ENCODE data around the gene NEURL1.
"Not testable (repeated sequence)": the region's sequence is repeated elsewhere in the genome, so short reads cannot be mapped to it uniquely, and the experiment has no call there.

NEURL1 gene

GRCh38 chr10:103517234-103518085 is 24.0 kb downstream of the NEURL1 start:
- Histone ChIP-seq H4K20me1 (ENCODE audit: insufficient read depth, low read length, poor library complexity, severe bottlenecking) (no peaks in the 10 kb centered on the region), H3K9ac (ENCODE audit: low read depth, low read length, poor library complexity, severe bottlenecking) (no peak overlapping the region), H3K4me2 (ENCODE audit: low read depth, low read length, poor library complexity, severe bottlenecking) (no peak overlapping the region), H3K79me2 (ENCODE audit: insufficient read depth, low read length) (no peaks in the 10 kb centered on the region), H3K36me3 (ENCODE audit: insufficient read depth, low read length) (no peaks in the 10 kb centered on the region), H3K9me3 (ENCODE audit: insufficient read depth, low read depth, low read length) (no peaks in the 10 kb centered on the region), H3K27me3 (ENCODE audit: insufficient read depth, low read length, poor library complexity, severe bottlenecking) (no peaks in the 10 kb centered on the region), H2AFZ (ENCODE audit: low read length) (no peak overlapping the region), H3K4me1 (ENCODE audit: insufficient read depth, low read length, poor library complexity, severe bottlenecking) (no peaks in the 10 kb centered on the region), H3F3A (ENCODE audit: low read depth) (no peaks in the 10 kb centered on the region), H3K4me3 (ENCODE audit: low read length, poor library complexity, severe bottlenecking) (no peak overlapping the region), H3K9me2 (replicated peaks; ENCODE audit: low read depth, low read length) (no peaks in the 10 kb centered on the region)
- TF ChIP-seq, protein P1, sequence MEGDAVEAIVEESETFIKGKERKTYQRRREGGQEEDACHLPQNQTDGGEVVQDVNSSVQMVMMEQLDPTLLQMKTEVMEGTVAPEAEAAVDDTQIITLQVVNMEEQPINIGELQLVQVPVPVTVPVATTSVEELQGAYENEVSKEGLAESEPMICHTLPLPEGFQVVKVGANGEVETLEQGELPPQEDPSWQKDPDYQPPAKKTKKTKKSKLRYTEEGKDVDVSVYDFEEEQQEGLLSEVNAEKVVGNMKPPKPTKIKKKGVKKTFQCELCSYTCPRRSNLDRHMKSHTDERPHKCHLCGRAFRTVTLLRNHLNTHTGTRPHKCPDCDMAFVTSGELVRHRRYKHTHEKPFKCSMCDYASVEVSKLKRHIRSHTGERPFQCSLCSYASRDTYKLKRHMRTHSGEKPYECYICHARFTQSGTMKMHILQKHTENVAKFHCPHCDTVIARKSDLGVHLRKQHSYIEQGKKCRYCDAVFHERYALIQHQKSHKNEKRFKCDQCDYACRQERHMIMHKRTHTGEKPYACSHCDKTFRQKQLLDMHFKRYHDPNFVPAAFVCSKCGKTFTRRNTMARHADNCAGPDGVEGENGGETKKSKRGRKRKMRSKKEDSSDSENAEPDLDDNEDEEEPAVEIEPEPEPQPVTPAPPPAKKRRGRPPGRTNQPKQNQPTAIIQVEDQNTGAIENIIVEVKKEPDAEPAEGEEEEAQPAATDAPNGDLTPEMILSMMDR (conservative IDR thresholded peaks at IDR 0.05; ENCODE audit: low read length), result no peak
- TF ChIP-seq EZH2phosphoT487 (IDR thresholded peaks at IDR 0.05; ENCODE audit: borderline replicate concordance), result no peak

GRCh38 chr10:103519798-103520197 is 26.3 kb downstream of the NEURL1 start:
- Histone ChIP-seq H3K79me2 (ENCODE audit: insufficient read depth, low read length) (no peaks in the 10 kb centered on the region), H2AFZ (ENCODE audit: low read length) (no peak overlapping the region), H3K4me2 (ENCODE audit: low read depth, low read length, poor library complexity, severe bottlenecking) (no peak overlapping the region), H3K9me2 (replicated peaks; ENCODE audit: low read depth, low read length) (no peaks in the 10 kb centered on the region), H4K20me1 (ENCODE audit: insufficient read depth, low read length, poor library complexity, severe bottlenecking) (no peaks in the 10 kb centered on the region), H3K4me1 (ENCODE audit: insufficient read depth, low read length, poor library complexity, severe bottlenecking) (no peaks in the 10 kb centered on the region), H3K4me3 (ENCODE audit: low read length, poor library complexity, severe bottlenecking) (no peak overlapping the region), H3K36me3 (ENCODE audit: insufficient read depth, low read length) (no peaks in the 10 kb centered on the region), H3K9me3 (ENCODE audit: insufficient read depth, low read depth, low read length) (no peaks in the 10 kb centered on the region), H3F3A (ENCODE audit: low read depth) (no peaks in the 10 kb centered on the region), H3K27me3 (ENCODE audit: insufficient read depth, low read length, poor library complexity, severe bottlenecking) (no peaks in the 10 kb centered on the region), H3K9ac (ENCODE audit: low read depth, low read length, poor library complexity, severe bottlenecking) (no peak overlapping the region)
- TF ChIP-seq, protein P1 (conservative IDR thresholded peaks at IDR 0.05; ENCODE audit: low read length), result no peak
- TF ChIP-seq EZH2phosphoT487 (IDR thresholded peaks at IDR 0.05; ENCODE audit: borderline replicate concordance), result no peak

DNA sequence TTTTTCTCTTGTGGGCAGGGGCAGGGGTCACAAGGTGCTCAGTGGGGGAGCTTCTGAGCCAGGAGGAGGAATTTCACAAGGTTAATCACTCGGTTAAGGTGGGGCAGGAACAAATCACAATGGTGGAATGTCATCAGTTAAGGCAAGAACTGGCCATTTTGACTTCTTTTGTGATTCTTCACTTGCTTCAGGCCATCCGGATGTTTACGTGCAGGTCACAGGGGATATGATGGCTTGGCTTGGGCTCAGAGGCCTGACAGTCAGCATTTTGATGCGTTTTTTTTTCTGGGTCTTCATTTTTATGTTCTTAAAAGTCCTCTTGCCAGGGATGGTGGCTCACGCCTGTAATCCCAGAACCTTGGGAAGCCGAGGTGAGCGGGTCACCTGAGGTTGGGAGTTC is 28.5 kb downstream of the NEURL1 start:
- H3K9ac ChIP-seq (ENCODE audit: low read depth, low read length, poor library complexity, severe bottlenecking); H3K9me3 ChIP-seq (ENCODE audit: insufficient read depth, low read depth, low read length); H3K27me3 ChIP-seq (ENCODE audit: insufficient read depth, low read length, poor library complexity, severe bottlenecking); H4K20me1 ChIP-seq (ENCODE audit: insufficient read depth, low read length, poor library complexity, severe bottlenecking); H3K4me1 ChIP-seq (ENCODE audit: insufficient read depth, low read length, poor library complexity, severe bottlenecking); H3K9me2 ChIP-seq (replicated peaks; ENCODE audit: low read depth, low read length); H3K4me2 ChIP-seq (ENCODE audit: low read depth, low read length, poor library complexity, severe bottlenecking); H3K4me3 ChIP-seq (ENCODE audit: low read length, poor library complexity, severe bottlenecking); H2AFZ ChIP-seq (ENCODE audit: low read length); H3K79me2 ChIP-seq (ENCODE audit: insufficient read depth, low read length); H3K36me3 ChIP-seq (ENCODE audit: insufficient read depth, low read length); H3F3A ChIP-seq (ENCODE audit: low read depth): not testable (repeated sequence)

GRCh38 chr10:103523683-103524082 is 30.2 kb downstream of the NEURL1 start:
- Histone ChIP-seq H3K9me3 (ENCODE audit: insufficient read depth, low read depth, low read length) (no peaks in the 10 kb centered on the region), H3F3A (ENCODE audit: low read depth) (no peaks in the 10 kb centered on the region), H3K4me2 (ENCODE audit: low read depth, low read length, poor library complexity, severe bottlenecking) (no peak overlapping the region), H3K27me3 (ENCODE audit: insufficient read depth, low read length, poor library complexity, severe bottlenecking) (no peaks in the 10 kb centered on the region), H4K20me1 (ENCODE audit: insufficient read depth, low read length, poor library complexity, severe bottlenecking) (no peaks in the 10 kb centered on the region), H3K9ac (ENCODE audit: low read depth, low read length, poor library complexity, severe bottlenecking) (no peak overlapping the region), H3K36me3 (ENCODE audit: insufficient read depth, low read length) (no peaks in the 10 kb centered on the region), H3K79me2 (ENCODE audit: insufficient read depth, low read length) (no peaks in the 10 kb centered on the region), H3K4me1 (ENCODE audit: insufficient read depth, low read length, poor library complexity, severe bottlenecking) (no peaks in the 10 kb centered on the region), H3K9me2 (replicated peaks; ENCODE audit: low read depth, low read length) (no peaks in the 10 kb centered on the region), H2AFZ (ENCODE audit: low read length) (no peak overlapping the region), H3K4me3 (ENCODE audit: low read length, poor library complexity, severe bottlenecking) (no peak overlapping the region)
- no peak for TF ChIP-seq EZH2phosphoT487 (IDR thresholded peaks at IDR 0.05; ENCODE audit: borderline replicate concordance)
- TF ChIP-seq, protein P1 (conservative IDR thresholded peaks at IDR 0.05; ENCODE audit: low read length), result no peak
